ENCODE measurements around the gene GPR39. TPM values are rescaled to one million over a fixed set of nuclear protein-coding genes. Genes with fewer than 3 reads are reported as not detected.

The GPR39 gene
- total RNA-seq, 1 experiment from 2014 or later: 0.50 TPM

GRCh38 chr2:132659331-132659730, 242.7 kb downstream of the GPR39 start:
- WGBS (ENCODE audit: extremely low coverage, insufficient read length, low lambda C conversion rate): no CpG with 5 or more reads among the region's 3 CpGs
- H4K91ac ChIP-seq (ENCODE audit: insufficient read length, low read depth, low read length): no peak overlapping the region
- H2BK20ac ChIP-seq (ENCODE audit: low read depth, low read length, poor library complexity, severe bottlenecking): no peak overlapping the region
- H2BK5ac ChIP-seq (ENCODE audit: insufficient read length, low read length): no peak overlapping the region
- H3K79me1 ChIP-seq (ENCODE audit: insufficient read depth, low read depth, low read length, poor library complexity, severe bottlenecking): no peaks in the 10 kb centered on the region
- Mint-ChIP-seq H3K36me3 (ENCODE audit: insufficient read depth in 1 of 3, low read depth in 3 of 3) (no peaks in the 10 kb centered on the region; a peak in 1 of 7 replicates), H3K27ac (no peak overlapping the region), H3K27me3 (ENCODE audit: low read depth) (peaks cover 2% of the 10 kb centered on the region; the same call in 1 of the 2 replicates), H3K9me3 (no peaks in the 10 kb centered on the region; a peak in 1 of 5 replicates), H3K4me1 (peaks cover 9 to 11% of the 10 kb centered on the region in 2 experiments), H3K4me3 (no peak overlapping the region)
- H3K18ac ChIP-seq (ENCODE audit: insufficient read length, low read depth, low read length): no peak overlapping the region
- no peak overlapping the region for H3K27ac ChIP-seq (ENCODE audit: insufficient read length, low read depth, low read length)
- H2AK5ac ChIP-seq (ENCODE audit: insufficient read length, low read length): no peak overlapping the region
- H3K4ac ChIP-seq (ENCODE audit: low read depth, low read length): no peak overlapping the region
- no peak overlapping the region for H3K4me2 ChIP-seq (ENCODE audit: insufficient read depth, insufficient read length, low read length)
- H3K23ac ChIP-seq (ENCODE audit: insufficient read length, low read depth, low read length): no peak overlapping the region
- H2BK120ac ChIP-seq (ENCODE audit: low read depth, low read length, poor library complexity, severe bottlenecking): no peak overlapping the region
- no peak overlapping the region for H3T11ph ChIP-seq (ENCODE audit: low read length)
- no peaks in the 10 kb centered on the region for H3K4me1 ChIP-seq (ENCODE audit: insufficient read depth, low read length)
- H3K14ac ChIP-seq (ENCODE audit: insufficient read depth, low read length): no peak overlapping the region
- H3K9me3 ChIP-seq (ENCODE audit: control insufficient read depth, low read depth, low read length): no peaks in the 10 kb centered on the region
- H2AFZ ChIP-seq (ENCODE audit: low read length): no peak overlapping the region
- H3K56ac ChIP-seq (ENCODE audit: insufficient read length, low read depth, low read length): no peak overlapping the region
- no peak overlapping the region for H3K9ac ChIP-seq (ENCODE audit: extremely low read depth, insufficient read length, low read length)
- no peak for DNase-seq
- TF ChIP-seq CTCF (conservative IDR thresholded peaks at IDR 0.05): no peak
- H2BK12ac ChIP-seq (ENCODE audit: insufficient read length, low read depth, low read length): no peak overlapping the region
- H4K20me1 ChIP-seq (ENCODE audit: control insufficient read depth, insufficient read depth, insufficient read length): no peaks in the 10 kb centered on the region
- no peak overlapping the region for H2BK15ac ChIP-seq (ENCODE audit: low read depth, low read length)
- no peaks in the 10 kb centered on the region for H3K27me3 ChIP-seq (ENCODE audit: insufficient read depth, low read length)
- H4K8ac ChIP-seq (replicated peaks; ENCODE audit: insufficient read length, low read depth, low read length): no peak overlapping the region
- no peaks in the 10 kb centered on the region for H3K23me2 ChIP-seq (ENCODE audit: insufficient read length, low read depth, low read length, poor library complexity, severe bottlenecking)
- H3K79me2 ChIP-seq (ENCODE audit: insufficient read depth, low read length): no peaks in the 10 kb centered on the region
- no peak overlapping the region for H4K5ac ChIP-seq (ENCODE audit: insufficient read length, low read depth, low read length)

Data from H9 (cell line).